ENCODE measurements around the gene YPEL5.

- TF ChIP-seq CTCF (IDR thresholded peaks at IDR 0.05) (no peak), EP300 (IDR thresholded peaks at IDR 0.05; ENCODE audit: borderline replicate concordance in 1 of 2, low read depth in 1 of 2, low read length in 1 of 2) (no peak), SMC3 (IDR thresholded peaks at IDR 0.05; ENCODE audit: low read depth, low read length) (no peak), NRF1 (IDR thresholded peaks at IDR 0.05; ENCODE audit: low read depth, low read length) (no peak), GATA2 (CRISPR knock-in tag; IDR thresholded peaks at IDR 0.05) (no peak)
These were observed 46.4 kb downstream of the YPEL5 start for GRCh38 chr2:30193104-30193681.

All from SK-N-SH (cell line).